GM12878 (cell line): ENCODE results near the gene GTF2F2. TPM values are rescaled to one million over a fixed set of nuclear protein-coding genes. Genes with fewer than 3 reads are reported as not detected.

Source experiments
- ATAC-seq: fragments of 200-7000 bp; cut with Tn5 transposase; 3 replicates; pipeline ENCODE4 v1.9.1; 2020; ENCODE audit warnings: mild to moderate bottlenecking, moderate library complexity
- BruUV-seq: library from RNA; stranded (reverse); fragments of 400-500 nt; replicated peaks from 2 replicates; lab custom pipeline; 2021; lab: Mats Ljungman, UMichigan
- CTCF ChIA-PET: fragments of 300-600 bp; sonication (Branson Sonifier 250); formaldehyde crosslinking; extraction: SDS; loops from one replicate; lab custom pipeline; 2021; ENCODE audit warnings: inconsistent platforms; lab: Yijun Ruan, JAX
- POLR2A ChIA-PET: fragments of 350-600 bp; formaldehyde crosslinking; extraction: SDS; loops from one replicate; lab custom pipeline; 2021; ENCODE audit warnings: inconsistent platforms; lab: Charles Lee
- RAD21 ChIA-PET: fragments of 300-600 bp; sonication (Branson Sonifier 250); formaldehyde crosslinking; loops from one replicate; lab custom pipeline; 2023; ENCODE audit warnings: antibody characterized with exemption; ENCODE audit not compliant: unreplicated experiment; lab: Charles Lee
- SMC1A ChIA-PET: fragments of 300-600 bp; sonication (Branson Sonifier 250); formaldehyde crosslinking; loops from one replicate; lab custom pipeline; 2023; ENCODE audit not compliant: unreplicated experiment, uncharacterized antibody; lab: Charles Lee
- DNase-seq: peaks from one replicate; pipeline ENCODE4 v3.0.0-alpha.2; 2011; ENCODE audit warnings: low read depth, low spot score
- FAIRE-seq: peaks from 3 replicates; lab custom pipeline; 2011; peaks lifted over from hg19 to GRCh38; lab: Jason Lieb, UNC
- H2AFZ ChIP-seq: 2 replicates; pipeline ENCODE4 v1.6.0; 2011; ENCODE audit warnings: low read depth, low read length, control low read depth; ENCODE audit not compliant: control insufficient read depth
- H3K27ac ChIP-seq: 2 replicates; pipeline ENCODE4 v1.5.1; 2011; ENCODE audit warnings: control low read depth; ENCODE audit not compliant: control insufficient read depth, insufficient read depth
- H3K27me3 ChIP-seq, 2 experiments: replicated peaks in 1 of 2; 2 replicates each; pipeline versions ENCODE4 v1.6.0 to v1.6.1; 2011; ENCODE audit warnings: low read length in 1 of 2; ENCODE audit not compliant: control insufficient read depth in 2 of 2, insufficient read depth in 2 of 2
- H3K36me3 ChIP-seq, 2 experiments: 2 replicates each; pipeline ENCODE4 v1.5.1; 2011; ENCODE audit warnings: low read length in 1 of 2; ENCODE audit not compliant: control insufficient read depth in 2 of 2, insufficient read depth in 2 of 2
- H3K4me1 ChIP-seq: 2 replicates; pipeline ENCODE4 v1.6.1; 2011; ENCODE audit warnings: mild to moderate bottlenecking, low read length, moderate library complexity, mixed read lengths; ENCODE audit not compliant: control insufficient read depth, insufficient read depth
- H3K4me2 ChIP-seq: 2 replicates; pipeline ENCODE4 v1.6.0; 2011; ENCODE audit warnings: control low read depth; ENCODE audit not compliant: control insufficient read depth, insufficient read depth
- H3K4me3 ChIP-seq: fragments of 200-600 bp; sonication (generic); 2 replicates; pipeline ENCODE4 v1.5.1; 2016
- H3K79me2 ChIP-seq: 2 replicates; pipeline ENCODE4 v1.6.0; 2011; ENCODE audit warnings: low read length; ENCODE audit not compliant: control insufficient read depth, insufficient read depth
- H3K9ac ChIP-seq: 2 replicates; pipeline ENCODE4 v1.8.0; 2011; ENCODE audit warnings: low read length, control low read depth, mixed read lengths; ENCODE audit not compliant: control insufficient read depth, insufficient read depth
- H3K9me3 ChIP-seq: replicated peaks from 3 replicates; pipeline ENCODE4 v1.5.1; 2011; ENCODE audit warnings: mild to moderate bottlenecking, low read length; ENCODE audit not compliant: control insufficient read depth, insufficient read depth
- H4K20me1 ChIP-seq: 2 replicates; pipeline ENCODE4 v1.6.0; 2011; ENCODE audit not compliant: control insufficient read depth, insufficient read depth
- BRCA1 ChIP-seq: IDR thresholded peaks from 2 replicates; pipeline ENCODE4 v1.6.1; 2011; ENCODE audit warnings: low read depth, low read length, improper control_type of control experiment
- DPF2 ChIP-seq: fragments of 450-650 bp; IDR thresholded peaks from 2 replicates; pipeline ENCODE4 v1.6.1; 2017; ENCODE audit warnings: mild to moderate bottlenecking
- FOS ChIP-seq: IDR thresholded peaks from 3 replicates; pipeline ENCODE4 v1.6.1; 2011; ENCODE audit warnings: borderline replicate concordance; ENCODE audit not compliant: insufficient read length; ENCODE audit errors: extremely low read depth
- MTA2 ChIP-seq: fragments of 450-650 bp; IDR thresholded peaks from 2 replicates; pipeline ENCODE4 v1.6.1; 2016; ENCODE audit warnings: low read depth, mild to moderate bottlenecking, moderate library complexity
- NFYB ChIP-seq: IDR thresholded peaks from 2 replicates; pipeline ENCODE4 v1.6.1; 2011; ENCODE audit warnings: low read depth, mild to moderate bottlenecking, low read length, improper control_type of control experiment, moderate library complexity; ENCODE audit not compliant: insufficient read depth
- ZNF384 ChIP-seq: IDR thresholded peaks from 2 replicates; pipeline ENCODE4 v1.6.1; 2012; ENCODE audit warnings: low read depth, mild to moderate bottlenecking, low read length, improper control_type of control experiment, borderline replicate concordance
- WGBS: methylation state at CpG from one replicate; pipeline ENCODE4 v1.1.6; 2016; ENCODE audit warnings: low lambda C conversion rate; ENCODE audit not compliant: insufficient replicate concordance, insufficient coverage; ENCODE audit errors: missing lambda C conversion rate; 5-methylcytosine and 5-hydroxymethylcytosine counted together
- in situ Hi-C: fragments of 300-500 bp; cut with MboI; formaldehyde crosslinking; loops from 9 replicates; pipeline ENCODE4 v1.14.3; 2018; ENCODE audit warnings: mixed read lengths
- intact Hi-C: fragments of 100-400 bp; cut with micrococcal nuclease; formaldehyde crosslinking; loops from one replicate; pipeline ENCODE4 v1.14.2; 2022; ENCODE audit not compliant: unreplicated experiment
- polyA plus RNA-seq, 11 experiments: library from polyadenylated mRNA; depleted of rRNA in 4 of 11; unstranded in 6 of 11; stranded (reverse) in 5 of 11; fragments of >200 nt; fragmentation: Nextera tagmentation in 4 of 11; fragmentation: Illumina TruSeq in 1 of 11; extraction: Ambion mirVana in 4 of 11; extraction: Trizol in 1 of 11; gene quantifications; 1 replicate in 1 of 11; 2 replicates in 10 of 11; pipeline versions ENCODE4 v1.2.1 to v1.2.3, GENCODE V29; 2011 to 2016; ENCODE audit warnings: inconsistent platforms in 2 of 11, missing spikeins in 2 of 11, low read depth in 1 of 11
- total RNA-seq, 4 experiments: library from RNA; depleted of rRNA in 3 of 4; stranded (reverse); fragments of >200 nt in 3 of 4; fragmentation: Illumina TruSeq in 1 of 4; extraction: Trizol in 1 of 4; gene quantifications; 2 replicates each; pipeline versions ENCODE4 v1.2.1 to v1.2.3, GENCODE V29; 2013 to 2021
- TF ChIP-seq, protein P1 (sequence below), 3 experiments: IDR thresholded peaks in 2 of 3; conservative IDR thresholded peaks in 1 of 3; 2 replicates each; pipeline ENCODE4 v1.5.1; 2011; ENCODE audit warnings: low read depth in 3 of 3, low read length in 3 of 3, mild to moderate bottlenecking in 3 of 3, control low read depth in 2 of 3, moderate library complexity in 2 of 3, inconsistent platforms in 1 of 3, mixed read lengths in 1 of 3; ENCODE audit not compliant: control insufficient read depth in 2 of 3, insufficient read depth in 1 of 3; ENCODE audit errors: extremely low read depth in 1 of 3
- TF ChIP-seq, protein P2 (sequence below): fragments of 450-650 bp; formaldehyde crosslinking; IDR thresholded peaks from 2 replicates; pipeline ENCODE4 v1.5.0; 2022; ENCODE audit warnings: mild to moderate bottlenecking, missing genetic modification characterization

Gene GTF2F2
- total and polyA plus RNA-seq, 10 of the 15 experiments (the other 5 are each of a cell fraction or from before 2014, with no cell fraction given), result 14.5 to 30.8 (median 22.6) TPM

DNA sequence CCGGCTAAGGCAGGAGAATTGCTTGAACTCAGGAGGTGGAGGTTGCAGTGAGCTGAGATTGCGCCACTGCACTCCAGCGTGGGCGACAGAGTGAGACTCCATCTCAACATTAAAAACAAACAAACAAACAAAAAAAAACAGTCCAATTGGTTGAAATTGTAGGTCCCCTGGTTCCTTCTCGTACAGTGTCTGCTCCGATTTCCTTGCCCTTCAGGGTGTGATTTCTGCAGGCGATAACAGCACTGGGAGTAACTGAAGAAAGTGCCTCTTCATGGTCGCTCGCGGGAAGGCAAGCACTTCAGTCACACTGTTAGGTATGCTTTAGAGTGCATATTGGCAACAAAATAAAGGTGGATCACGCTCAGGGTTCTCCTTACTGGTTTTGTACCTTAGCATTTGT lies 181.0 kb downstream of the GTF2F2 start:
- 63% methylated on average over 11 of the region's 11 CpGs for WGBS
- CTCF ChIA-PET, result interaction anchor here (1.1 kb wide), 1 partner anchor 255 kb away, joined by 3 read pairs; no protein-coding TSS in a partner anchor

More for the DNA sequence above, 181.0 kb downstream of the GTF2F2 start:
- Histone ChIP-seq H4K20me1 (no peaks in the 10 kb centered on the region), H2AFZ (no peak overlapping the region), H3K9me3 (no peaks in the 10 kb centered on the region), H3K27ac (no peak overlapping the region), H3K4me3 (no peak overlapping the region), H3K36me3 (no peaks in the 10 kb centered on the region), H3K79me2 (no peaks in the 10 kb centered on the region), H3K4me2 (no peak overlapping the region), H3K9ac (no peak overlapping the region), H3K4me1 (no peaks in the 10 kb centered on the region; the same call in 1 of the 2 replicates), H3K27me3 (no peaks in the 10 kb centered on the region)
- ChIA-PET POLR2A (interaction anchor here (0.6 kb wide), 1 partner anchor 21 kb away, joined by 4 read pairs; no protein-coding TSS in a partner anchor), SMC1A (interaction anchor here (5.0 kb wide), 1 partner anchor 254 kb away, joined by 26 read pairs; no protein-coding TSS in a partner anchor), RAD21 (no interaction called here)
- BruUV-seq, result no TSS peak
- TF ChIP-seq NFYB (no peak), FOS (no peak), ZNF384 (no peak), MTA2 (no peak), BRCA1 (no peak), DPF2 (no peak)
- TF ChIP-seq, protein P1, sequence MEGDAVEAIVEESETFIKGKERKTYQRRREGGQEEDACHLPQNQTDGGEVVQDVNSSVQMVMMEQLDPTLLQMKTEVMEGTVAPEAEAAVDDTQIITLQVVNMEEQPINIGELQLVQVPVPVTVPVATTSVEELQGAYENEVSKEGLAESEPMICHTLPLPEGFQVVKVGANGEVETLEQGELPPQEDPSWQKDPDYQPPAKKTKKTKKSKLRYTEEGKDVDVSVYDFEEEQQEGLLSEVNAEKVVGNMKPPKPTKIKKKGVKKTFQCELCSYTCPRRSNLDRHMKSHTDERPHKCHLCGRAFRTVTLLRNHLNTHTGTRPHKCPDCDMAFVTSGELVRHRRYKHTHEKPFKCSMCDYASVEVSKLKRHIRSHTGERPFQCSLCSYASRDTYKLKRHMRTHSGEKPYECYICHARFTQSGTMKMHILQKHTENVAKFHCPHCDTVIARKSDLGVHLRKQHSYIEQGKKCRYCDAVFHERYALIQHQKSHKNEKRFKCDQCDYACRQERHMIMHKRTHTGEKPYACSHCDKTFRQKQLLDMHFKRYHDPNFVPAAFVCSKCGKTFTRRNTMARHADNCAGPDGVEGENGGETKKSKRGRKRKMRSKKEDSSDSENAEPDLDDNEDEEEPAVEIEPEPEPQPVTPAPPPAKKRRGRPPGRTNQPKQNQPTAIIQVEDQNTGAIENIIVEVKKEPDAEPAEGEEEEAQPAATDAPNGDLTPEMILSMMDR (IDR thresholded peaks at IDR 0.05 in 2 of 3, conservative IDR thresholded peaks at IDR 0.05 in 1 of 3; ENCODE audit: control insufficient read depth in 2 of 3, extremely low read depth in 1 of 3, insufficient read depth in 1 of 3, low read depth in 3 of 3, low read length in 3 of 3), result no peak
- TF ChIP-seq, protein P2, sequence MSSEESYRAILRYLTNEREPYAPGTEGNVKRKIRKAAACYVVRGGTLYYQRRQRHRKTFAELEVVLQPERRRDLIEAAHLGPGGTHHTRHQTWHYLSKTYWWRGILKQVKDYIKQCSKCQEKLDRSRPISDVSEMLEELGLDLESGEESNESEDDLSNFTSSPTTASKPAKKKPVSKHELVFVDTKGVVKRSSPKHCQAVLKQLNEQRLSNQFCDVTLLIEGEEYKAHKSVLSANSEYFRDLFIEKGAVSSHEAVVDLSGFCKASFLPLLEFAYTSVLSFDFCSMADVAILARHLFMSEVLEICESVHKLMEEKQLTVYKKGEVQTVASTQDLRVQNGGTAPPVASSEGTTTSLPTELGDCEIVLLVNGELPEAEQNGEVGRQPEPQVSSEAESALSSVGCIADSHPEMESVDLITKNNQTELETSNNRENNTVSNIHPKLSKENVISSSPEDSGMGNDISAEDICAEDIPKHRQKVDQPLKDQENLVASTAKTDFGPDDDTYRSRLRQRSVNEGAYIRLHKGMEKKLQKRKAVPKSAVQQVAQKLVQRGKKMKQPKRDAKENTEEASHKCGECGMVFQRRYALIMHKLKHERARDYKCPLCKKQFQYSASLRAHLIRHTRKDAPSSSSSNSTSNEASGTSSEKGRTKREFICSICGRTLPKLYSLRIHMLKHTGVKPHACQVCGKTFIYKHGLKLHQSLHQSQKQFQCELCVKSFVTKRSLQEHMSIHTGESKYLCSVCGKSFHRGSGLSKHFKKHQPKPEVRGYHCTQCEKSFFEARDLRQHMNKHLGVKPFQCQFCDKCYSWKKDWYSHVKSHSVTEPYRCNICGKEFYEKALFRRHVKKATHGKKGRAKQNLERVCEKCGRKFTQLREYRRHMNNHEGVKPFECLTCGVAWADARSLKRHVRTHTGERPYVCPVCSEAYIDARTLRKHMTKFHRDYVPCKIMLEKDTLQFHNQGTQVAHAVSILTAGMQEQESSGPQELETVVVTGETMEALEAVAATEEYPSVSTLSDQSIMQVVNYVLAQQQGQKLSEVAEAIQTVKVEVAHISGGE, result no peak
- DNase-seq (no peak), ATAC-seq (no peak), FAIRE-seq (no peak)
- in situ Hi-C loops (loop anchor here (25.0 kb wide), 1 partner anchor 814 kb away; no protein-coding TSS in a partner anchor), intact Hi-C loops (no loop called here)
